ENCODE measurements around the gene MRPL33.

The MRPL33 gene

DNA sequence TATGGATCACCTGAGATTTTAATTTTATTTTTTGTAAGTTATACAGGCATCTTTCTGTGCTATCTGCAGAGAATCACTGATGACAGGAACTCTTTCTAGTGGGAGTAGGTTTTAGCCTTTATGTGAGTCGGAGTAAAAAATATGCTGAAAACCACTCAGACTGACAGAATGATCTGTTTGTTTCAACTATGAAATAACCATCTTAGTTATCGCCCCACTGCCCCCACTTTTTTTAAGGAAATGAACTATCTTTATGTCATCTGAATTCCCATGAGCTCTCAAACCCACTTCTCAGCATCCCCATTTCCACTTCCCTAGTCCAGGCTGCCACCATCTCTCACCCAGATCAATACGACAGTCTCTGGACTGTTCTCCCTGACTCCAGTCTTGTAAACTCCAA, 38.9 kb downstream of the MRPL33 start:
- DNase-seq = no peak

DNA sequence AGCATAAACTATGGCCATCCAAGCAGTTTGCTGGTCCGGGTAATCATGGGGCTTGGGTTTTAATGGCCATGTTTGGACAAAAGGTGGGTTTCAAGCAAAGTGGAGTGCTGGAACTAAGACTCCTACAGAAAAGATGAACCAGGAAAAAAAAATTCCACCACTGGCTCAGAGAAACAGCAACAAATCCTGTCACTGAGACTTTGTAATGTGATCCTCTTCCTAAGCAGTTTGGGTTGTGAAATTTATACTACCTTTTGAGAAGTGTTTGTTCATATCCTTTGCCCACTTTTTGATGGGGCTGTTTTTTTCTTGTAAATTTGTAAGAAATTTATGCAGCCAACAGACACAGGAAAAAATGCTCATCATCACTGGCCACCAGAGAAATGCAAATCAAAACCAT, 40.2 kb downstream of the MRPL33 start:
- DNase-seq = no peak

- no peak for DNase-seq
Measured at GRCh38 chr2:27814758-27815157, 43.2 kb downstream of the MRPL33 start.

DNA sequence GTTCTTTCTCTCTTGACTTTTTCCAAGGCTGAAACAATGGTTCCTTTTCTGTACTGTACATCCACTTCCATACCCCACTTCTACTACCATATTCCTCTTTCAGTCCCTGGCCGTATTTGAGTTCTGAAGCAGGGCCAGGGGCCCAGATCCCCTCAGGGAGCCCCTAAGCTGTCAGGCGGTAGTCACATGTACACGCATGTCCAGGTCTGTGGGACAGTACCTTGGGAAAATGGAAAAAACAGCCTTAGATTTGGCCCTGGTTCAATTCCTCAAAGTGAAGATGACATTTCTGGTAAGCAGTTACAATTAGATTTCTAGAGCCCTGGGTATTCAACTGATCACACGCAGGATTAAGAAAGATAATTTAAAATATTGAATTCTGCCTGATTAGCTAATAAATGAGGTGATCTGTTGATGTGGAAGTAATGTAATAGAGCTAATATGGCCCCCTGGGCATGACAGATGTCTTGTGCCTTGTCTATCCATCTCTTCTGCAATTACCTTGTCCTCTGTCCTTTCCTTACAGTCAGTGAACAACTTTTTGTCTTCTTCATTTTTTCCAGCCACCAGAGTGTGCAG, 44.4 kb downstream of the MRPL33 start:
- DNase-seq = no peak

DNA sequence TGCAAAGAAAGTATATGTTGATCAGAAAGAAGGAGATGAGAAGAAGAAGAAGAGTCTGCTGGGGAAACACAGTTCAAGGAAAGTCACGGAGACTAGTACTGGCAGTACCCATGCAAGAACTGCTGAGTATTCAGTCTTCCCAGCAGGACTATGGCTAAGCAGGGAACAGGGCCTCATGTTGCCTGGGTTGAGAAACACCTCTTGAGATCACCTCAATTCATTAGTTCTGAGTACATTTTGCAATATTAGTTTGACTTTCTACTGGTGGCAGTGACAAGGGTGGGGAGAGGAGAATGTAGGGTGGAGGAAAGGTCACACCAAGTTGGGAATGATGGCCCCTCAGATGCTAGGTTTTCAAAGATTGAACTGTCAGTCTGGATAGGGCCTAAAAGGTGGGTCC, 50.5 kb downstream of the MRPL33 start:
- DNase-seq = no peak

GRCh38 chr2:27823135-27823534, 51.6 kb downstream of the MRPL33 start:
- no peak for DNase-seq

GRCh38 chr2:27823569-27823968, 52.0 kb downstream of the MRPL33 start:
- DNase-seq = no peak

- no peak for DNase-seq
Measured at GRCh38 chr2:27824401-27824800, 52.9 kb downstream of the MRPL33 start.

- peak; percentile 12 for DNase-seq
Measured at GRCh38 chr2:27828305-27828704, 56.8 kb downstream of the MRPL33 start.
